Neural progenitor cell (in vitro differentiated cells): Measurements from ENCODE around the gene IKZF3. TPM values are rescaled to one million over a fixed set of nuclear protein-coding genes. Genes with fewer than 3 reads are reported as not detected.

Experiments
- DNase-seq: peaks from one replicate; pipeline ENCODE4 v3.0.0-alpha.2; 2016; ENCODE audit warnings: low spot score
- H2AFZ ChIP-seq: fragments of 200-600 bp; sonication (generic); replicated peaks from 2 replicates; pipeline ENCODE4 v1.6.1; 2016; ENCODE audit warnings: antibody characterized with exemption
- H3F3A ChIP-seq: fragments of 200-600 bp; sonication (generic); 2 replicates; pipeline ENCODE4 v1.6.1; 2016; ENCODE audit warnings: antibody characterized with exemption, low read depth
- H3K27ac ChIP-seq: fragments of 200-600 bp; sonication (generic); 2 replicates; pipeline ENCODE4 v1.5.1; 2016; ENCODE audit warnings: mild to moderate bottlenecking
- H3K27me3 ChIP-seq: fragments of 200-600 bp; sonication (generic); 2 replicates; pipeline ENCODE4 v1.6.1; 2016; ENCODE audit warnings: mild to moderate bottlenecking, moderate library complexity
- H3K36me3 ChIP-seq: fragments of 200-600 bp; sonication (generic); 2 replicates; pipeline ENCODE4 v1.5.1; 2016
- H3K4me1 ChIP-seq: fragments of 200-600 bp; sonication (generic); 2 replicates; pipeline ENCODE4 v1.6.1; 2016; ENCODE audit warnings: mixed run types
- H3K4me2 ChIP-seq: fragments of 200-600 bp; sonication (generic); 2 replicates; pipeline ENCODE4 v1.6.1; 2016
- H3K4me3 ChIP-seq: fragments of 200-600 bp; sonication (generic); 2 replicates; pipeline ENCODE4 v1.5.1; 2016
- H3K79me2 ChIP-seq: fragments of 200-600 bp; sonication (generic); 2 replicates; pipeline ENCODE4 v1.6.1; 2016; ENCODE audit warnings: low read depth
- H3K9ac ChIP-seq: fragments of 200-600 bp; sonication (generic); 2 replicates; pipeline ENCODE4 v1.6.1; 2016
- H3K9me3 ChIP-seq: fragments of 200-600 bp; sonication (generic); 2 replicates; pipeline ENCODE4 v1.5.1; 2016; ENCODE audit warnings: low read depth
- H4K20me1 ChIP-seq: fragments of 200-600 bp; sonication (generic); 2 replicates; pipeline ENCODE4 v1.6.1; 2016; ENCODE audit warnings: low read depth
- H3K27ac Mint-ChIP-seq: 3 replicates; pipeline ENCODE4 v1.8.0; 2021; ENCODE audit warnings: mixed read lengths
- H3K27me3 Mint-ChIP-seq: 2 replicates; pipeline ENCODE4 v1.8.0; 2022; ENCODE audit warnings: low read depth, mild to moderate bottlenecking, inconsistent platforms, moderate library complexity, mixed read lengths; ENCODE audit not compliant: insufficient read depth
- H3K36me3 Mint-ChIP-seq: 3 replicates; pipeline ENCODE4 v1.8.0; 2021; ENCODE audit warnings: mixed read lengths
- H3K4me1 Mint-ChIP-seq: 3 replicates; pipeline ENCODE4 v1.8.0; 2021; ENCODE audit warnings: mixed read lengths
- H3K4me3 Mint-ChIP-seq: 3 replicates; pipeline ENCODE4 v1.8.0; 2021; ENCODE audit warnings: mild to moderate bottlenecking, moderate library complexity, mixed read lengths
- H3K9me3 Mint-ChIP-seq: 3 replicates; pipeline ENCODE4 v1.8.0; 2020; ENCODE audit warnings: mixed read lengths
- CTCF ChIP-seq: fragments of 200-600 bp; sonication (generic); IDR thresholded peaks from 2 replicates; pipeline ENCODE4 v1.5.1; 2017; ENCODE audit warnings: antibody characterized with exemption, mild to moderate bottlenecking
- EZH2 ChIP-seq: fragments of 200-600 bp; sonication (generic); IDR thresholded peaks from 2 replicates; pipeline ENCODE4 v1.6.1; 2017; ENCODE audit warnings: antibody characterized with exemption, mild to moderate bottlenecking, moderate library complexity
- EZH2phosphoT487 ChIP-seq: fragments of 200-600 bp; sonication (generic); IDR thresholded peaks from 2 replicates; pipeline ENCODE4 v1.6.1; 2017; ENCODE audit warnings: antibody characterized with exemption
- total RNA-seq: library from RNA; depleted of rRNA; stranded (reverse); fragments of >200 nt; gene quantifications from 2 replicates; pipeline ENCODE4 v1.2.3, GENCODE V29; 2015; ENCODE audit warnings: low replicate concordance

IKZF3 gene
- total RNA-seq, 1 donor from 2014 or later = not detected

GRCh38 chr17:39776252-39776651, 87.9 kb downstream of the IKZF3 start:
- Mint-ChIP-seq H3K4me3 (no peak overlapping the region), H3K27me3 (peaks cover 2% of the 10 kb centered on the region), H3K27ac (no peak overlapping the region), H3K36me3 (no peaks in the 10 kb centered on the region), H3K9me3 (no peaks in the 10 kb centered on the region), H3K4me1 (peaks cover 3% of the 10 kb centered on the region)
- H3K4me3 ChIP-seq = no peak overlapping the region
- no peaks in the 10 kb centered on the region for H4K20me1 ChIP-seq
- H3K36me3 ChIP-seq = no peaks in the 10 kb centered on the region
- H3K4me1 ChIP-seq = peaks cover 3% of the 10 kb centered on the region
- no peaks in the 10 kb centered on the region for H3F3A ChIP-seq
- H3K4me2 ChIP-seq = no peak overlapping the region
- DNase-seq = no peak
- no peak overlapping the region for H2AFZ ChIP-seq
- H3K9ac ChIP-seq = no peak overlapping the region
- H3K79me2 ChIP-seq = no peaks in the 10 kb centered on the region
- no peak overlapping the region for H3K27ac ChIP-seq
- no peak for TF ChIP-seq CTCF
- TF ChIP-seq EZH2 = no peak
- TF ChIP-seq EZH2phosphoT487 = no peak
- H3K27me3 ChIP-seq = no peaks in the 10 kb centered on the region
- no peaks in the 10 kb centered on the region for H3K9me3 ChIP-seq

- H3K4me1 ChIP-seq = no peaks in the 10 kb centered on the region
- no peak overlapping the region for H3K27ac Mint-ChIP-seq
These were observed 89.1 kb downstream of the IKZF3 start for GRCh38 chr17:39775031-39775430.

GRCh38 chr17:39774047-39774446, 90.1 kb downstream of the IKZF3 start:
- Histone ChIP-seq H3K27ac (no peak overlapping the region), H2AFZ (no peak overlapping the region), H3K9ac (no peak overlapping the region), H3K4me2 (no peak overlapping the region), H3K36me3 (no peaks in the 10 kb centered on the region), H3K4me1 (no peaks in the 10 kb centered on the region), H3K9me3 (no peaks in the 10 kb centered on the region), H3K4me3 (no peak overlapping the region), H3K27me3 (no peaks in the 10 kb centered on the region), H3F3A (no peaks in the 10 kb centered on the region), H3K79me2 (no peaks in the 10 kb centered on the region), H4K20me1 (no peaks in the 10 kb centered on the region)
- Mint-ChIP-seq H3K4me3 (no peak overlapping the region), H3K27me3 (peaks cover 2% of the 10 kb centered on the region), H3K27ac (no peak overlapping the region), H3K4me1 (peaks cover 3% of the 10 kb centered on the region), H3K36me3 (no peaks in the 10 kb centered on the region), H3K9me3 (no peaks in the 10 kb centered on the region)
- no peak for DNase-seq
- TF ChIP-seq EZH2 (no peak), EZH2phosphoT487 (no peak), CTCF (no peak)

More at GRCh38 chr17:39775031-39775430, 89.1 kb downstream of the IKZF3 start:
- Histone ChIP-seq H4K20me1 (no peaks in the 10 kb centered on the region), H3K27ac (no peak overlapping the region), H3F3A (no peaks in the 10 kb centered on the region), H3K36me3 (no peaks in the 10 kb centered on the region), H3K4me3 (no peak overlapping the region), H3K9me3 (no peaks in the 10 kb centered on the region), H3K9ac (no peak overlapping the region), H2AFZ (no peak overlapping the region), H3K79me2 (no peaks in the 10 kb centered on the region), H3K4me2 (no peak overlapping the region), H3K27me3 (no peaks in the 10 kb centered on the region)
- Mint-ChIP-seq H3K4me3 (no peak overlapping the region), H3K36me3 (no peaks in the 10 kb centered on the region), H3K27me3 (peaks cover 2% of the 10 kb centered on the region), H3K4me1 (peaks cover 3% of the 10 kb centered on the region), H3K9me3 (no peaks in the 10 kb centered on the region)
- DNase-seq = no peak
- no peak for TF ChIP-seq EZH2phosphoT487
- TF ChIP-seq EZH2 = no peak
- no peak for TF ChIP-seq CTCF
